KMS-11 (cell line): ENCODE measurements around the gene KIAA0753.

Experiments
- H2AFZ ChIP-seq: fragments of 200-600 bp; sonication (generic); 2 replicates; pipeline ENCODE4 v1.6.1; 2016; ENCODE audit warnings: antibody characterized with exemption, mixed run types, low read depth
- H3K27ac ChIP-seq: fragments of 200-600 bp; sonication (generic); 2 replicates; pipeline ENCODE4 v1.6.1; 2016; ENCODE audit warnings: mild to moderate bottlenecking, mixed run types
- H3K27me3 ChIP-seq: fragments of 200-600 bp; sonication (generic); 2 replicates; pipeline ENCODE4 v1.6.1; 2017; ENCODE audit warnings: mild to moderate bottlenecking, low read depth, mixed run types, moderate library complexity; ENCODE audit not compliant: insufficient read depth
- H3K36me3 ChIP-seq: fragments of 200-600 bp; sonication (generic); 2 replicates; pipeline ENCODE4 v1.6.1; 2017; ENCODE audit warnings: mild to moderate bottlenecking, mixed run types; ENCODE audit not compliant: insufficient read depth
- H3K4me1 ChIP-seq: fragments of 200-600 bp; sonication (generic); 2 replicates; pipeline ENCODE4 v1.6.1; 2016; ENCODE audit warnings: mild to moderate bottlenecking, low read depth, mixed run types; ENCODE audit not compliant: poor library complexity, severe bottlenecking
- H3K4me2 ChIP-seq: fragments of 200-600 bp; sonication (generic); 2 replicates; pipeline ENCODE4 v1.7.0; 2016; ENCODE audit warnings: mild to moderate bottlenecking, mixed run types
- H3K4me3 ChIP-seq: fragments of 200-600 bp; sonication (generic); IDR thresholded peaks from 2 replicates; pipeline ENCODE4 v1.6.1; 2017; ENCODE audit warnings: low read depth, low read length, mixed read lengths; ENCODE audit not compliant: insufficient read depth
- H3K79me2 ChIP-seq: fragments of 200-600 bp; sonication (generic); 2 replicates; pipeline ENCODE4 v1.6.1; 2016; ENCODE audit warnings: low read depth, mixed run types; ENCODE audit not compliant: insufficient read depth
- H3K9ac ChIP-seq: fragments of 200-600 bp; sonication (generic); 2 replicates; pipeline ENCODE4 v1.6.1; 2016; ENCODE audit warnings: mild to moderate bottlenecking, mixed run types
- H4K20me1 ChIP-seq: fragments of 200-600 bp; sonication (generic); 2 replicates; pipeline ENCODE4 v1.6.1; 2016; ENCODE audit warnings: mild to moderate bottlenecking, mixed run types; ENCODE audit not compliant: insufficient read depth
- TF ChIP-seq, protein P1 (sequence below): fragments of 200-600 bp; sonication (generic); conservative IDR thresholded peaks from 2 replicates; pipeline ENCODE4 v1.6.1; 2017; ENCODE audit warnings: low read depth, mild to moderate bottlenecking, antibody characterized with exemption, low read length, moderate library complexity, mixed read lengths

KIAA0753 gene

DNA sequence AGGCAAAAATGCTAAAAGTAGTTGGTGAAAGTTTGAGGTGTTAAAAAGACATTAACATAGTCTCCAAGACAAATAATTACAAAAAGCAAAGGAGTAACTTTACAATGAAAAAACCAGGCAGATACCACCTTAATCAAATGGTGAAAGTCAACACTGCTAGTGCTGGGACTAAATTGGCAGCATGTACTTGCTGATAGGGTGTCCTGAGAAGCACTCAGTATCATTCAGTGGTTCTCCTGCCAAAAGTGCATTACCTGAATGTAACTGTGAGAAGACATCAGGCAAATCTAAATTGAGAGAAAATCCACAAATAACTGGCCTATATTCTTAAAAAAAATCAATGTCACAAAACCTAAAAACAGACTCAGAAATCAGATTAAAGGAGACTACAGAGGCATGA, 8.0 kb downstream of the KIAA0753 start:
- TF ChIP-seq, protein P1, sequence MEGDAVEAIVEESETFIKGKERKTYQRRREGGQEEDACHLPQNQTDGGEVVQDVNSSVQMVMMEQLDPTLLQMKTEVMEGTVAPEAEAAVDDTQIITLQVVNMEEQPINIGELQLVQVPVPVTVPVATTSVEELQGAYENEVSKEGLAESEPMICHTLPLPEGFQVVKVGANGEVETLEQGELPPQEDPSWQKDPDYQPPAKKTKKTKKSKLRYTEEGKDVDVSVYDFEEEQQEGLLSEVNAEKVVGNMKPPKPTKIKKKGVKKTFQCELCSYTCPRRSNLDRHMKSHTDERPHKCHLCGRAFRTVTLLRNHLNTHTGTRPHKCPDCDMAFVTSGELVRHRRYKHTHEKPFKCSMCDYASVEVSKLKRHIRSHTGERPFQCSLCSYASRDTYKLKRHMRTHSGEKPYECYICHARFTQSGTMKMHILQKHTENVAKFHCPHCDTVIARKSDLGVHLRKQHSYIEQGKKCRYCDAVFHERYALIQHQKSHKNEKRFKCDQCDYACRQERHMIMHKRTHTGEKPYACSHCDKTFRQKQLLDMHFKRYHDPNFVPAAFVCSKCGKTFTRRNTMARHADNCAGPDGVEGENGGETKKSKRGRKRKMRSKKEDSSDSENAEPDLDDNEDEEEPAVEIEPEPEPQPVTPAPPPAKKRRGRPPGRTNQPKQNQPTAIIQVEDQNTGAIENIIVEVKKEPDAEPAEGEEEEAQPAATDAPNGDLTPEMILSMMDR, result no peak
- no peaks in the 10 kb centered on the region for H3K4me1 ChIP-seq
- no peaks in the 10 kb centered on the region for H3K27me3 ChIP-seq
- H3K36me3 ChIP-seq, result no peaks in the 10 kb centered on the region
- H4K20me1 ChIP-seq, result no peaks in the 10 kb centered on the region
- H3K27ac ChIP-seq, result no peak overlapping the region
- H3K4me2 ChIP-seq, result no peak overlapping the region
- H3K4me3 ChIP-seq, result no peak overlapping the region
- H3K79me2 ChIP-seq, result no peaks in the 10 kb centered on the region
- H2AFZ ChIP-seq, result no peak overlapping the region
- no peak overlapping the region for H3K9ac ChIP-seq

GRCh38 chr17:6630390-6630789, 10.1 kb downstream of the KIAA0753 start:
- no peaks in the 10 kb centered on the region for H4K20me1 ChIP-seq
- H3K9ac ChIP-seq, result no peak overlapping the region
- no peaks in the 10 kb centered on the region for H3K36me3 ChIP-seq
- TF ChIP-seq, protein P1, result no peak
- H3K27me3 ChIP-seq, result no peaks in the 10 kb centered on the region
- no peak overlapping the region for H3K4me2 ChIP-seq
- no peak overlapping the region for H2AFZ ChIP-seq
- no peak overlapping the region for H3K27ac ChIP-seq
- no peaks in the 10 kb centered on the region for H3K4me1 ChIP-seq
- H3K79me2 ChIP-seq, result no peaks in the 10 kb centered on the region
- H3K4me3 ChIP-seq, result no peak overlapping the region

- Histone ChIP-seq H3K27ac (no peak overlapping the region), H3K4me3 (no peak overlapping the region), H3K79me2 (no peaks in the 10 kb centered on the region), H3K4me1 (no peaks in the 10 kb centered on the region), H3K27me3 (no peaks in the 10 kb centered on the region), H3K4me2 (no peak overlapping the region), H4K20me1 (no peaks in the 10 kb centered on the region), H3K9ac (no peak overlapping the region), H3K36me3 (no peaks in the 10 kb centered on the region), H2AFZ (no peak overlapping the region)
- TF ChIP-seq, protein P1, result no peak
Measured at GRCh38 chr17:6627019-6627418, 13.5 kb downstream of the KIAA0753 start.

DNA sequence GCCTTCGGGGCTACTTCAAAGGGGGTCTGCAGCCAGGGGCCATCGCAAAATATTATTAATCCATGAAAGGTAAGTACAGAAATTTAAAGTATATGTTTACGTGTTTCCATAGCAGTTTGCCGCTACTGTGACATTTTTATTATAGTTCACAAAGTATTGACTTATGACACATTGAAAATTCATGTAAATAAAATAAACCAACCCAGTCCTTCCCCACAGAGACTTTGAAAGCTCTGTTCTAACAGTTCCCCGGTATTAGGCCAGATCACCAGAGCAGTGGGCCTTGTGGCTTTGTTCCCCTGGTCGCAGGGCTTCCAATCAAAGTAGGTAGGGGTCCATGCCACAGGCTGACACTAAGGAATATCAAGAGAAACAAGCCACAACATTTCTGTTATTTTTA, 13.9 kb downstream of the KIAA0753 start:
- Histone ChIP-seq H2AFZ (no peak overlapping the region), H3K79me2 (no peaks in the 10 kb centered on the region), H3K4me2 (no peak overlapping the region), H3K36me3 (no peaks in the 10 kb centered on the region), H3K4me3 (no peak overlapping the region), H3K27ac (no peak overlapping the region), H3K9ac (no peak overlapping the region), H3K4me1 (no peaks in the 10 kb centered on the region), H4K20me1 (no peaks in the 10 kb centered on the region), H3K27me3 (no peaks in the 10 kb centered on the region)
- TF ChIP-seq, protein P1, result no peak
